H1 (cell line): Measurements from ENCODE around the gene SSBP3. TPM values are rescaled to one million over a fixed set of nuclear protein-coding genes. Genes with fewer than 3 reads are reported as not detected.

Experiments used
- CHD2 ChIP-seq: IDR thresholded peaks from 2 replicates; pipeline ENCODE4 v1.6.1; 2012; ENCODE audit warnings: low read length, improper control_type of control experiment
- CTBP2 ChIP-seq: IDR thresholded peaks from 2 replicates; pipeline ENCODE4 v1.7.0; 2011; ENCODE audit warnings: borderline replicate concordance, mild to moderate bottlenecking, moderate library complexity, mixed read lengths, low read length; ENCODE audit not compliant: insufficient read depth, insufficient read length
- RFX5 ChIP-seq: IDR thresholded peaks from 2 replicates; pipeline ENCODE4 v1.6.1; 2011; ENCODE audit warnings: low read depth, low read length, improper control_type of control experiment, borderline replicate concordance
- SP1 ChIP-seq: IDR thresholded peaks from 2 replicates; pipeline ENCODE4 v1.6.1; 2011; ENCODE audit warnings: low read depth, low read length
- polyA plus RNA-seq, 7 experiments: library from polyadenylated mRNA; depleted of rRNA in 3 of 7; stranded (reverse) in 5 of 7; unstranded in 2 of 7; fragments of >200 nt in 5 of 7; fragments of 200-250 nt in 2 of 7; gene quantifications; 1 replicate in 5 of 7; 2 replicates in 1 of 7; 4 replicates in 1 of 7; pipeline versions ENCODE4 v1.2.1 to v1.2.3, GENCODE V29; 2011 to 2013; ENCODE audit warnings: missing spikeins in 2 of 7, mixed read lengths in 2 of 7
- total RNA-seq: library from RNA; stranded (reverse); fragmentation: NEBNext Ultra II Directional; extraction: Animal tissue kit (Norgen Biotek cat#: 25700); gene quantifications from 2 replicates; pipeline ENCODE4 v1.2.1, GENCODE V29; 2021

The SSBP3 gene
- total and polyA plus RNA-seq, 2 of the 8 experiments (the other 6 are each of a cell fraction or from before 2014, with no cell fraction given): 99.7 to 133 TPM

DNA sequence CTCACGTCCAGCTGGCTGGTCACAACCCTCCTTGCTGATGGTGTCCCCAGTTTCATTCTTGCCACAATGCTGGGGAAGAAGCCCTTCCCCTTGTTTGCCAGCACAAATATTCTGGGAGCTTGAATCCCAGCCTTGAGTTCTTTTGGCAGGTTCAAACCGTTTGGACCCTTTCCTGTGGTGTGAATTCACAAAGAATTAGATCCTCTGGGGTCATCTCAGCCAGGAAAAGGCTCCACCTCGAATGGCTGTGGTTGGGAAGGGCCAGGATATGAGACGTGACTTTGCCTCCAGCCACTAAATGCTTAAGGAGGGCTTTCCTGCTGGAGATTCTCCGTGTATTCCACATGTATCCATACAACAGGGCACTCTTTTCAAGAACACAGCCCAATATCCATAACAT lies 139.3 kb downstream of the SSBP3 start (continued):
- TF ChIP-seq CHD2 (no peak), SP1 (no peak), CTBP2 (no peak), RFX5 (no peak)
